NCI-H2029 (cell line): Measurements from ENCODE around the gene LTF.
A peak's percentile ranks its signal among the peaks of the same experiment; 100 is the strongest.

Source experiments
- DNase-seq: peaks from one replicate; lab custom pipeline; 2025; lab: John Stamatoyannopoulos, UW

The LTF gene

GRCh38 chr3:46490338-46491084 is 25.8 kb upstream of the LTF start:
- DNase-seq = no peak

- no peak for DNase-seq
Observed at GRCh38 chr3:46489875-46490274, 25.2 kb upstream of the LTF start.

DNA sequence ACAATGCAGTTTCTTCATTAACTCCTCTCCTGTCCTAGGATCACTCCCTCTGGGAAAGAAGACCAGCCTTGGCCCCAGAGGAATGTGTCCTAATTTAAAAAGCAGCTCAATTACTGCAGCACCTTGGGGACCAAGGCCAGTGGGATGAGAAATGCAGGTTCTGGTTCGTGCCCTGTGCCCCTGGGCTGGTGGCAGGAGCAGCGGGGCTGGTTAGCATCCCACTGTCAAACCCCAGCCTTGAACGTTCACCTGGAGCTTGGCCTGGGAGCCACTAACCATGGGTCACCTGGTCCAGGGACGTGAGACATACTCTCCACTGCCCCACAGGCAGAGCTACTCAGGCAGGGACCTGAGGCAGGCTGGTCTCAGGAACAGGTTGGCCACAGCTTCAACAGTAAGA is 24.7 kb upstream of the LTF start:
- no peak for DNase-seq

- DNase-seq = peak; percentile 96
Observed at GRCh38 chr3:46488735-46489361, 24.1 kb upstream of the LTF start.

GRCh38 chr3:46485779-46486175 is 21.1 kb upstream of the LTF start:
- DNase-seq = no peak

DNA sequence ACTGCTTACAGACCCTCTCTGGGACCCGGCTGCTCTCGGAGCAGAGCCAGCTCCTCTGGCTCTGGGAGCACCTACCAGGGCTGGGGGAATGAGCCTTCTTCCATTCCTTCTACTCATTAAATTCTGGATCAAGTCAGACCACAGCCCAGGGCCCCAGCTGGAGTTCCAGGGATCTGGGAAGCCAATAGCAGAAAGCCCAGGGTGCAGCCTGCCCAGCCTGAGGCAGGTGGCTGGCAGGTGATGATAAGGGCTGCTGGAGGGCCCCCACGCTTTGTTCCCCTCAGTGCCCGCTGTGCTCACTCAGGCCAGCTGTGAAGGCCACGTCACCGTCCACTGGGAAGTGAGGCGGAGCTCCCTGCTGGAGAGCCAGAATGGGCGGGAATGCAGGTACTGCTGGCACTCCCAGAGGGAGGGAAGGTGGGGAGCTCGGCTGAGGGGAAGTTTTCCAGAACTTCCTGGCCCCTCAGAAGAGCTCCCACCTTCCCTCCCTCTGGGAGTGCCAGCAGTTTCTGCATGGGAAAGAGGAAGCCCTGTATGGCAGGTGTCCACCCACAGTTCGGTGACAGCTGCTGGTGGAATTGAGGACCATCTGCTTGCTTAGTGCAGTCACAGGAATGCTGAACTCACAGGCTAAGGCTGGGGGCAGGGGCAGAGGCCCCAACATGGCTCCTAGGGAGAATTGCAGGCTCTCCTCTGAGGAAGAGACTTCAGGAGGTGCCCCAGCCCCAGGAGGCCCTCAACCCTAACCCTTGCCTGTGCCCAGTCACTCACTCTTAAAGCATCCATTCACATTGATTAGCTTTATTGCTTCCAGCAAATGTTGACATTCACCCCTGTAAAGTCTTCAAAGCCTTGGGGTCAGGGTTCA is 20.4 kb upstream of the LTF start:
- peak; percentile 78 for DNase-seq

DNA sequence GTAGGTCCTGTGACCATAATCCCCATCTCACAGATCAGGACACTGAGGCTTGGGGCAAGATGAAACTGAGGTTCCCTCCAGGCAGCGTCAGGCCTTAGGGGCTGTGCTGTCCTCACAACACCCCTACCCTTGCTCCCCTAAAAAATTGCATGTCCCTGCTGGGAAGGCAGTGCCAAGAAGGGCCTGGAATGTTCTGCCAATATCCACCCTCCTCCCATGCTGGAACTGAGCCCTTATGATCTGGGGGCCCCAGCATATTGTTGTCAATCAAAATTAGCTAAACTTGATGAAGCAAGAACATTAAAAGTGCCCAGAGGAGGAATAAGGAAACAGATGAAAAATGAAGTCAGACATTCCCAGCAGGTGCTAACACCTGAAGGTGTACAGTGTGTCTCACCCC is 19.7 kb upstream of the LTF start:
- DNase-seq = no peak

- no peak for DNase-seq
Observed at GRCh38 chr3:46483825-46484224, 19.1 kb upstream of the LTF start.

DNA sequence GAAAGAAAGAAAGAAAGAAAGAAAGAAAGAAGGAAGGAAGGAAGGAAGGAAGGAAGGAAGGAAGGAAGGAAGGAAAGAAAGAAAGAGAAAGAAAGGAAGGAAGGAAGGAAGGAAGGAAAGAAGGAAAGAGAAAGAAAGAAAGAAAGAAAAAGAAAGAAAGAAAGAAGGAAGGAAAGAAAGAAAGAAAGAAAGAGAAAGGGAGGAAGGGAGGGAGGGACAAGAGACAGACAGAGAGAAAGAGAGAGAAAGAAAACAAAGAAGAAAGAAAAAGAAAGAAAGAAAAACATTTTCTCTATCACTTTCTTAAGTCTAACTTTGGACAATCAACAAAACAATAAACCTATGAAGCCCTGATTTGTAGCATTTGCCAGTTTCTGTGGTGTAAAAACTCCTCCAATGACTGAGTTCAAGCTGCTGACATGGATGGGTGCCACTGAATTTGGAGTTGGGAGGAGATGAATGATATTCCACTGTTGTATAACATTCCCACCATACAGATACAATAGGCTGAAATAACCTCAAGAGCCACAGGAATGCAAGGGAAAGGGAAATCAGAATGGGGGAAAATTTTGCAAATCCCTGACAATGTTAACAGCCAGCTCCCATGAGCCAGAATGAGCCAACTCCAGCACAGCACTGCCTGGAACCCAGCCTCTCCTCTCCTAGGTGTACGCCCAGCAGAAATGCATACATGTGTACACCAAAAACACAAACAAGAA is 18.1 kb upstream of the LTF start:
- no peak for DNase-seq

DNA sequence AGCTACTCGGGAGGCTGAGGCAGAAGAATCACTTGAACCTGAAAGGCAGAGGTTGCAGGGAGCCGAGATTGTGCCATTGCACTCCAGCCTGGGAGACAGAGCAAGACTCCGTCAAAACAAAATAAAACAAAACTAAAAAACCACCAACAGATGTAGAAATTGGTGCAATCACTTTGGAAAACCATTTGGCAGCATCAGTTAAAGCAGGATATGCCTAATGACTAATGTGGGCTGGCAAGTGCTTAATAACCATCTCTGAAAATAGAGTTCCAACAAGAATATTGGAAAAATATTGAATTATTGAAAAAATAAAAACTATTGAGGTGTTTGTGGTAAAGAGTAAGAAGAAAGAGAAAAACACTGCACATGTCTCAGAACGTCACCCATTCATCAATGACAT is 16.9 kb upstream of the LTF start:
- DNase-seq = no peak

GRCh38 chr3:46480491-46481195 is 15.9 kb upstream of the LTF start:
- no peak for DNase-seq

- no peak for DNase-seq
Observed at GRCh38 chr3:46479696-46480095, 15.0 kb upstream of the LTF start.

- no peak for DNase-seq
Observed at GRCh38 chr3:46479021-46479420, 14.3 kb upstream of the LTF start.

GRCh38 chr3:46478341-46478740 is 13.6 kb upstream of the LTF start:
- no peak for DNase-seq

DNA sequence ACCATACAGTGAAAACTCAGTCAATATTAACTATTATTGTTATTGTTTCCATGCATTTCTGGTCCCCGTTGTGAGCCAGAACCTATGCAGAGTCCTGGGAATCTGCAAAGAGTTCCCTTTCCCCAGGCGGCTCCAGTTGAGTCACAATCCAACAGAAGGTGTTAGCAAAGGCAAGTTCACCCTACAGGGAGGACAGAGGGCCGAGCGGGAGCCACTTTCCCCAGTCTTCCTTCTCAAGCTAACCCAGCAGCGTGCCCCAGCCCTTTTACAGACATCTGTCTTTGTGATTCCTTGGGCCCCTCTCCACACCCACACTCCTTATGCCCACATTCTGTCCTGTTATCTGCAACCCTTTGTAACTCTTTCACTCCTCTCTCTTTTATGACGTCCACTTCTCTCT is 13.1 kb upstream of the LTF start:
- DNase-seq = no peak

GRCh38 chr3:46477145-46477544 is 12.4 kb upstream of the LTF start:
- DNase-seq = no peak

DNA sequence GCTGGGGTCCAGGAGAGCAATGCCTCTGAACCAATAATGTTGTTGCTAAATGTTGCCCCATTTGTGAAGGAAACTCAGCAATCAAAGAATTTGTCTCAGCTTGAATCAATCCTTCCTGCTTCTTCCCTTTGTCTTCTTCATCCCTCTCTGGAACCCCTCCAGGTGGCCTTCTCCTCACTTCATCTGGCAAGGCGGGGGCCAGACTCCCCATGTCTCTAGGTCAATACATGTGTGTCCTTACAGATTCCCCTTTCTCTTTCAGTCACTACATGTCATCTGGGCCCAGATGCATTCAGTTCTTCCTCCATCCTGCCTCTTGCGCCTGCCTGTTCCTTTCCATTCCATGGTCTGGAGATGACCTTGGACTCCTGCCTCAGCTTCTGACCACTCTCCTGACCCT is 8.0 kb upstream of the LTF start:
- DNase-seq = no peak

DNA sequence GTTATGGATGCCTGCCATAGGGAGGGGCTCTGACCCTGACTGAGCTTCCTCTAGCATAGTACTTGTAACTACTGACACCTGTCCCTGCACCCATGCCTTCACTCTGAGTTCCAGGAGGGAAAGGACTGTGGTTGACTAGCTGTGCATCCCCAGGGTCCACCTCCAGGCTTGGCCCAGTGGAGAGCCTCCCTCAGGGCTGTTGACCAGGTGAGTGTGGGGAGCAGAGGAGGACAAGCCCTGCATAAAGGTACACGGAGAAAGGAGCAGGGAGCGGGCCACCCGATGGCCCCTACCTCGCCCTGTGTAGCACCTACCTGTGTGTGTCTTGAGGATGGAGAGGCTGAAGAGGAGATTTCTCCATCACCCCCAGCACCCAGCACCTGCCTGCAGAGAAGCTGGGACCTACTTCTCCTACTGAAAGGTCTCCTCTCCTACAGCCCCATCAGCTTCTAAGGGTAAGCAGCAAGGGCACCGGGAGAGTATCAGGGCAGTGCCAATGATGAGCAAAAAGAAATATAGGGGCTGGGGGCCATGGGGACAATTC is 6.7 kb upstream of the LTF start:
- DNase-seq = no peak

DNA sequence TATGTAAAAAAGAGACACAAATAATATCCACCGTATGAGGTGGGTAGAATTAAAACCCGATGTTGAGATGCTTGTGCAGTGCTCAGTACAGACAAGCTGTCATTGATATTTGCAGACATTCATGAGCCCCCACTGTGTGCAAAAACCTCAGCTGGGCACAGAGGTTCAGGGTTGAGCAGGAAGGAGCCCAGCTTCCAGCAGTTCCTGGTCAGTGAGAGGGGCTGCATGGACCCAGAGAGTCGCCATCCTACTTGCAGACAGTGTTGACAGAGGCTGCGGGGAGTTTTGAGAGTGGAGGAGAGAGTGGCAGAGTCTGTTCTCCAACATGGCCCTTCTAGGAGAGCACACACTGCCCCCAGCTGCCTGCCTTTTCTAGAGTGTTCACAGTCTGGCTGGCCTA is 6.1 kb upstream of the LTF start:
- DNase-seq = no peak

DNA sequence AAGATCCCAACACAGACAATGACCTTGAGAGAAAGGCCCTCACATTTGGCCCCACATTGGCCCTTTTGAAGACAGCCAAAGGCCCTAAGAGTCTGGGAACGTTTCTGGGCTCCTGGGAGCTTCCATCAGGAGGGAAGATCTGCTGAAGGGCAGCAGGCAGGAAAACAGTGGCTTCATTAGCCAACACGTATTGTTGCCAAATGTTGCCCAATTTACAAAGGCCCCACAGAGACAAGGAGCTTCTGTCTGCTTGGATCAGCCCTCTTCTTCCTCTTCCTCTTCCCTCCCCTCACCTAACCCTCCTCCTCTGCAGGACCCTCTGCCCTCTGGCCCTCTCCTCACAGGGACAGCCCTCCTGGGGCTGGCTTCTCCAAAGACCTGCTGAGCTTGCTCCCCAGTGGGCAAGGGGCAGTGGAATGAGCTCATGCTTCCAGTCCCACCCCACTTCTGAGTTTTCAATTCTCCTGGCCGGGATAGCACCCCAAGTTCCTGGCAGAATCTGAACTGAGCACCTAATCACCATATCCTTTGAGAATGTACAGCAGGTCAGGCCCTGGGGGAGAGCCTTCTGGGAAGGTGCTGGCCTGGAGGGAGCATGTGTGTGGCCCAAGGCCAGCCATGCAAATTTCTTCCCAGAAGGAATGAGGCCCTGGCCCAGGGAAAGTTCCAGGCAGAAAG is 5.1 kb upstream of the LTF start:
- no peak for DNase-seq
